Bronchial epithelial cell (primary cell): ENCODE measurements around the gene CNOT1. TPM values are rescaled to one million over a fixed set of nuclear protein-coding genes. Genes with fewer than 3 reads are reported as not detected.

Experiments
- DNase-seq: peaks from one replicate; pipeline ENCODE4 v3.0.0-alpha.2; 2010; ENCODE audit warnings: low read depth
- FAIRE-seq: peaks from 2 replicates; lab custom pipeline; 2011; peaks lifted over from hg19 to GRCh38; lab: Jason Lieb, UNC
- H3K27me3 ChIP-seq: 2 replicates; pipeline ENCODE4 v1.5.1; 2011; ENCODE audit warnings: low read length; ENCODE audit not compliant: control insufficient read depth, insufficient read depth
- H3K36me3 ChIP-seq: 2 replicates; pipeline ENCODE4 v1.5.1; 2011; ENCODE audit warnings: low read length; ENCODE audit not compliant: control insufficient read depth, insufficient read depth
- H3K4me3 ChIP-seq: 2 replicates; pipeline ENCODE4 v1.5.1; 2011; ENCODE audit warnings: mild to moderate bottlenecking, low read depth, low read length, control low read depth
- total RNA-seq: library from RNA; depleted of rRNA; stranded (reverse); fragments of >200 nt; gene quantifications from 2 replicates; pipeline ENCODE4 v1.2.1, GENCODE V29; 2014
- TF ChIP-seq, protein P1 (sequence below): IDR thresholded peaks from 2 replicates; pipeline ENCODE4 v1.5.1; 2011; ENCODE audit warnings: mild to moderate bottlenecking, moderate library complexity, low read length, control low read depth, inconsistent platforms; ENCODE audit not compliant: insufficient read depth, severe bottlenecking

CNOT1 gene
- total RNA-seq, 1 donor from 2014 or later = 113 TPM

DNA sequence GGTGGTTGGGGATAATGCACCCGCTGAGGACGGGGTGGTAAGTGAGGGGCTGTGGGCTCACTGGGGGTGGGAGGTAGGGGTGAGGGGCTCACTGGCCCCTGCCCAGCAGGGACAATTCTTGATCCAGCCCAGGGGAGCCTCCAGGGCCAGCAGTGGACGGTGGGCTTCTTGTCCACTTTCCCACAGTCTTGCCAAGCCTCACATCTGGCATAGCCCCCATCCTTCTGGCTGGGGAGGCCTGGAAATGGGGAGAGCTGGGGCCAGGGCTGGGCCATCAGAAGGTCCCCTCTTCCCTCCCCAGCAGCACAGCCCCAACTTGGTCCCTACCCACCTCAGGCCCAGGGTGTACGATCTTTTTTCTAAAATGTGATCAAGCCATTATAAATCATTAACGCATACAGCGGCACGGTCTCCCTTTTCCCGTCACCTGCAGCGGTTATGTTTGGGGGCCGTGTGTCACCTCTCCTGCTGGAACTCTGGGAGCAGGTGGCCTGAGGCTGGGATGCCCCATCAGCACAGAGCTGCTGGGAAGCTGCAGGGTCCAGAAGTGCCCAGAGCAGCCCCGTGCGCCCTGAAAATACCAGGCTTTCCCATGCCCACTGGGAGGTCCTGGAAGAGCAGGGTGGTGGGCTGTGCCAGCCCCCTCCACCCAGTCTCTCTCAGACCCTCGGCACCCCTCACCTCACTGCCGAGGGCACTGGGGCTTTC, 121.5 kb downstream of the CNOT1 start:
- TF ChIP-seq, protein P1, sequence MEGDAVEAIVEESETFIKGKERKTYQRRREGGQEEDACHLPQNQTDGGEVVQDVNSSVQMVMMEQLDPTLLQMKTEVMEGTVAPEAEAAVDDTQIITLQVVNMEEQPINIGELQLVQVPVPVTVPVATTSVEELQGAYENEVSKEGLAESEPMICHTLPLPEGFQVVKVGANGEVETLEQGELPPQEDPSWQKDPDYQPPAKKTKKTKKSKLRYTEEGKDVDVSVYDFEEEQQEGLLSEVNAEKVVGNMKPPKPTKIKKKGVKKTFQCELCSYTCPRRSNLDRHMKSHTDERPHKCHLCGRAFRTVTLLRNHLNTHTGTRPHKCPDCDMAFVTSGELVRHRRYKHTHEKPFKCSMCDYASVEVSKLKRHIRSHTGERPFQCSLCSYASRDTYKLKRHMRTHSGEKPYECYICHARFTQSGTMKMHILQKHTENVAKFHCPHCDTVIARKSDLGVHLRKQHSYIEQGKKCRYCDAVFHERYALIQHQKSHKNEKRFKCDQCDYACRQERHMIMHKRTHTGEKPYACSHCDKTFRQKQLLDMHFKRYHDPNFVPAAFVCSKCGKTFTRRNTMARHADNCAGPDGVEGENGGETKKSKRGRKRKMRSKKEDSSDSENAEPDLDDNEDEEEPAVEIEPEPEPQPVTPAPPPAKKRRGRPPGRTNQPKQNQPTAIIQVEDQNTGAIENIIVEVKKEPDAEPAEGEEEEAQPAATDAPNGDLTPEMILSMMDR = no peak
- DNase-seq = no peak
- Histone ChIP-seq H3K36me3 (no peaks in the 10 kb centered on the region), H3K4me3 (no peak overlapping the region), H3K27me3 (no peaks in the 10 kb centered on the region)
- FAIRE-seq = no peak

DNA sequence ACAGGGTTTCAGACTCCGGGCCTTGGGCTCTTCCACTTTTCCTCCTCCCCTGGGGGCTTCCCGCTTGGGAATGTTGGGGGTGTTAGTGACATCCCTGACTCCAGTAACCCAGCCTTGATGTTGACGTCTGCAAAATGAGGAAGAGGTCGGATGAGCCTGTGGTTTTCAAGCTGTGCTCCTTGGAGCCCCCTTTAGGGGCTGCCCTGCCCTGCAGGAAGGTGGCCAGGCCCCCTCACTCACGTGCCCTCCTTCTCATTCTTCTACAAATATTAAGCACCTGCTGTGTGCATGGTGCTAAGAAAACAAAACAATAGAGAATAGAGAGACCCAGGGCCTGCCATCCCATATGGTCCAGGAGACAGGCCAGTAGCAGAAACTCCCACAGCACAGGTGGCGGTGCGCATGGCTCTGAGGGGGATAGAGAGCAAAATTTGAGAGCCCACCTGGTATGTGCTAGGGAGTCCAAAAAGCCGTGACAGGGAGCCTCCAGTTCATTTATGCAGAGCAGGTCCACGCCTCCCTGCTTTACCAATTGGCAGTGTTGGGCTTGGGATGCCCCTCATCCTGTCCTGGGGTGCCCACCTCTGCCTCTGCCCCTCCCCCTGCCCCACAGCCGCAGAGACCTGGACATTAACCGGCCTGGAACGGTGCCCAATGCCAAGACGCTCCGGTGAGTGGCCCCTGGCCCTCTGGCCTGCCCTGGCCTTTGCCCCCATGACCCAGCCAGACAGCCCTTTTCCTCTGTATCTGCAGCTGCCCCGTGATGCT, 122.2 kb downstream of the CNOT1 start:
- TF ChIP-seq, protein P1 = no peak
- no peak for FAIRE-seq

DNA sequence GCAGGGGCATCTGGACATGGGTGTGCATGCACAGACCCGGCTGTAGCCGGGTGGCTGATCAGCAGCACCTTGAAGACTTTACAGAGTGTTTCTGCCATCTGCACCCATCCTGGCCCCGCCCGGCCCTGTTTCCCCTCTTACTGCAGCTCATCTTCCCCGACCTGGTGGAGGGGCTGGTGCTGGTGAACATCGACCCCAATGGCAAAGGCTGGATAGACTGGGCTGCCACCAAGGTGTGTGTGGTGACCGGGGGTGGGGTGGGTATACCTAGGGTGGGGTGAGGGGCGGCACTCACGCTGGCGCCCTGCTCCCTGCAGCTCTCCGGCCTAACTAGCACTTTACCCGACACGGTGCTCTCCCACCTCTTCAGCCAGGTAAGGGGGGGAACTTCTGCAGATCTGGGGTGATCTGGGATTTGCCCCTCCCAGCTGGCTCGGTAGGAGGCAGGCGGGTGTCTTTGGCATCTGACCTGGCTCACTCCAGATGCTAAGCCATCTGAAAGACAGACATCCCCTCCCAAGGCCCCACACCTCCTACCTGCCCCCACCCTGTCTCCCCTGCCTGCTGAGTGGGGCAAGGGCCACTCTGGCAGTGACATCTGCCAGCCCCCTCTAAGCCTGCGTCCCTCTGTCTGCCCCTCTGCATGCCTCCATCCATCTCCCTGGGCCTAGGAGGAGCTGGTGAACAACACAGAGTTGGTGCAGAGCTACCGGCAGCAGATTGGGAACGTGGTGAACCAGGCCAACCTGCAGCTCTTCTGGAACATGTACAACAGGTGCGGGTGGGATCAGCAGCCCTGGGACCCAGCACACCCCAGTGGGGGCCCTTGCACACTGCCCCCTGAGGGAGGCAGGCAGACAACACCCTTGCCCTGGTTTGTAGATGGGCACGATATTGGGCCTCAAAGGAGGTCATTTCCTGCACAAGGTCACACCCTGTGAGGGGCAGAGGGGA, 123.1 kb downstream of the CNOT1 start:
- TF ChIP-seq, protein P1 = no peak

More for the DNA sequence above, 122.2 kb downstream of the CNOT1 start:
- no peak for DNase-seq
- H3K27me3 ChIP-seq = no peaks in the 10 kb centered on the region
- no peak overlapping the region for H3K4me3 ChIP-seq
- no peaks in the 10 kb centered on the region for H3K36me3 ChIP-seq

DNA sequence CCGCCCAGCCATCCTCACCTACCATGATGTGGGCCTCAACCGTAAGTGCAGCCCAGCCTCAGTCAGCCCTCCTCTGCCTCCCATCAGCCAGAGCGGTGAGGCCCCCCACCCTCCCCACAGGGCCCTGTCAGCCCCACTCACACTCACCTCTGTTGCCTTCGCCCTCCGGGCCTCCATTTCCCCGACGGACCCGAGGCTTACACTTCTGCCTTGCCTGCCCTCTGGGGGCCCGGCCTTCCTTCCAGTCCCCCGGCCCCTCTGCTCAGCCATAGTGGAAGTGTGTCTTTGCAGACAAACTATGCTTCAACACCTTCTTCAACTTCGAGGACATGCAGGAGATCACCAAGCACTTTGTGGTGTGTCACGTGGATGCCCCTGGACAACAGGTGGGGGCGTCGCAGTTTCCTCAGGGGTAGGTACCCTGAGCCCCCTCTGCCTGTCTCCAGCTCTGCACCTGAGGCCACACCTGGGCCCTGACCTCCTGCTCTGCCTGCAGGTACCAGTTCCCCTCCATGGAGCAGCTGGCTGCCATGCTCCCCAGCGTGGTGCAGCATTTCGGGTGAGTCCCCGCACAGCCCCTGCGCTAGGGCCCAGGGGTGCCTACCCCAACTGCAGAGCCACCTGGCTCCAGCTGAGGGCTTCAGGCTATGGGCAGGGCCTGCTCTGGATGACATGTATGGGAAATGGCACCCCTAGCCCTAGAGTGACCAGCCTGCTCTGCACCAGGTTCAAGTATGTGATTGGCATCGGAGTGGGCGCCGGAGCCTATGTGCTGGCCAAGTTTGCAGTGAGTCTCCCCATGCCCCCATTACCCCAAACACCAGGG, 125.5 kb downstream of the CNOT1 start:
- DNase-seq (no peak), FAIRE-seq (no peak)
- TF ChIP-seq, protein P1 = no peak
- Histone ChIP-seq H3K4me3 (no peak overlapping the region), H3K27me3 (peaks cover 2% of the 10 kb centered on the region), H3K36me3 (no peaks in the 10 kb centered on the region)

More for the DNA sequence above, 123.1 kb downstream of the CNOT1 start:
- DNase-seq (no peak), FAIRE-seq (no peak)
- Histone ChIP-seq H3K36me3 (no peaks in the 10 kb centered on the region), H3K27me3 (peaks cover 2% of the 10 kb centered on the region), H3K4me3 (no peak overlapping the region)
